Measurements from ENCODE around the gene GEN1.

DNA sequence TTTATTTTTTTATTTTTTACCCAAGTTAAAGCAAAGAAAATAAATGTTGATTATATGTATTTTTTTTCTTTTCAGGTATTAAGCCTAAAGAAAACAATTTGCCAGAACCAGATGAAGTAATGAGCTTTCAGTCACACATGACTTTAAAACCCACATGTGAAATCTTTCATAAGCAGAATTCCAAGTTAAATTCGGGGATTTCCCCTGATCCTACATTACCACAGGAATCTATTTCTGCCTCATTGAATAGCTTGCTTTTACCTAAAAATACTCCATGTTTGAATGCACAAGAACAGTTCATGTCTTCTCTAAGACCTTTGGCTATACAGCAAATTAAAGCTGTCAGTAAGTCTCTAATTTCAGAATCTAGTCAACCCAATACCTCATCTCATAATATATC is 26.6 kb downstream of the GEN1 start:
- TF ChIP-seq CTCF (IDR thresholded peaks at IDR 0.05) (no peak), EP300 (IDR thresholded peaks at IDR 0.05) (no peak), POLR2A (IDR thresholded peaks at IDR 0.05) (no peak)

Measured in ovary (tissue), 3 donors.